GM20431 (cell line): ENCODE data around the gene ATP5F1D.

Experiments used
- in situ Hi-C: fragments of 300-500 bp; cut with MseI, MboI; formaldehyde crosslinking; loops from one replicate; pipeline ENCODE4 v1.15.0; 2020; ENCODE audit warnings: low sequenced_read_pairs; ENCODE audit not compliant: unreplicated experiment

Gene ATP5F1D

DNA sequence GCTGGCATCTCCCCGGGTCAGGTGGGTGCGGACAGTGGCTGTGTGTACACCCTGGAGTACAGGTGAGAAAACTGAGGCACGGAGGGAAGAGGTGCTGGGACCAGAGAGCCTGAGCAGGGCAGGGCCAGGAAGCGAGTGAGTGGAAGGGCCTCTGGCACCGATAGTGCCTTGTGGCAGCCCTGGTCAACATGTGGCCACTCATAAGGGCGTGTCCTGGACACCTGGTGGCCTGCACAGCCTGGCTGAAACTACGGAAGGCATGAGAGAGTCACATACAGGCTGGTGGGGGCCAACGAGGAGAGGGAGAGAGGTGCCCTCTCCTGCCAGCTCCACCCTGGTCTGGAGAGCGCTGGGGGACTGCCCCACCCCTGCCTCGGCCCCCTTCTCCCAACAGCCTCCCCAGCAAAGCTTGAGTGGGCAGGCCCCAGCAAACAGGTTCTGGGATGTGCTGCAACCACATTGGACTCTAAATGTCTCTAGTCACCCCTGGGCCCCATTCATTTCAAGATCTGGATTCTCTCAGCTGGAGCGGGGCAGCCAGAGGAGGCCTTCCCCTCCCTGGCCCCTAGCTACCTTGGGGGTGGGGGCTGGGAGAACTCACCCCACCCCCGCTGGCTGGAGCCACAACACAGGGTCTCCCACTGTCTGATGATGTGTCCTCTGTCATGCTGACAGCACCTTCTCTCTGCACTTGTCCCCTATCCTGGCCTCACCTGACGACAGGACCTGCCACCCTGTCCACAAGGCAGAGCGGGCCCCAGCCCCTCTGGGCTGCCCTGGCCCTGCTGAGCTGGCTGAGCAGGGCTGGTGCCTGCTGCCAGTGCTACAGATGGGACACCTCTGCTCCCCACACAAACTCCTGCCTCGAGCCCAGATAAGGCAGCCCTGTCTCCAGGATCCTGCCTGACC, 9.6 kb upstream of the ATP5F1D start:
- in situ Hi-C loops: no loop called here

DNA sequence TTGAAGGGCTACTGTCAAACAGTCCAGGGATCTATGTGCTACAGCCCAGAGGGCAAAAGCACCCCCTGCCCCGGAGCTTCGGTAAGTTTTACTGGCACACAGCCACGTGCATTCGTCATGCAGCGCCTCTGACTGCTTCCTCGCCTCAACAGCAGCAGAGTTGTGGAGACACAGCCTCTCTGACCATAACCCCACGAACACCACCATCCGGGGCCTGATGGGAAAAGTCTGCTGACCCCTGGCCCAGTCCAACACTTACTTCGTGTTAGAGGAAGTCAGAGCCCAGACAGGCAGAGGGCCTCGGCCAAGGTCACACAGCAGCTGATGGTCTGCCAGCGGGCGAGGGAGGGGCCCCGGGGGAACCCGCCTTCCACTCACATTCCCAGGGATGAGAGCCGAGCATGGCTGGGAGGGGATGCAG, 8.9 kb upstream of the ATP5F1D start:
- in situ Hi-C loops: no loop called here

- in situ Hi-C loops: no loop called here
Measured at GRCh38 chr19:1233115-1233667, 8.4 kb upstream of the ATP5F1D start.

DNA sequence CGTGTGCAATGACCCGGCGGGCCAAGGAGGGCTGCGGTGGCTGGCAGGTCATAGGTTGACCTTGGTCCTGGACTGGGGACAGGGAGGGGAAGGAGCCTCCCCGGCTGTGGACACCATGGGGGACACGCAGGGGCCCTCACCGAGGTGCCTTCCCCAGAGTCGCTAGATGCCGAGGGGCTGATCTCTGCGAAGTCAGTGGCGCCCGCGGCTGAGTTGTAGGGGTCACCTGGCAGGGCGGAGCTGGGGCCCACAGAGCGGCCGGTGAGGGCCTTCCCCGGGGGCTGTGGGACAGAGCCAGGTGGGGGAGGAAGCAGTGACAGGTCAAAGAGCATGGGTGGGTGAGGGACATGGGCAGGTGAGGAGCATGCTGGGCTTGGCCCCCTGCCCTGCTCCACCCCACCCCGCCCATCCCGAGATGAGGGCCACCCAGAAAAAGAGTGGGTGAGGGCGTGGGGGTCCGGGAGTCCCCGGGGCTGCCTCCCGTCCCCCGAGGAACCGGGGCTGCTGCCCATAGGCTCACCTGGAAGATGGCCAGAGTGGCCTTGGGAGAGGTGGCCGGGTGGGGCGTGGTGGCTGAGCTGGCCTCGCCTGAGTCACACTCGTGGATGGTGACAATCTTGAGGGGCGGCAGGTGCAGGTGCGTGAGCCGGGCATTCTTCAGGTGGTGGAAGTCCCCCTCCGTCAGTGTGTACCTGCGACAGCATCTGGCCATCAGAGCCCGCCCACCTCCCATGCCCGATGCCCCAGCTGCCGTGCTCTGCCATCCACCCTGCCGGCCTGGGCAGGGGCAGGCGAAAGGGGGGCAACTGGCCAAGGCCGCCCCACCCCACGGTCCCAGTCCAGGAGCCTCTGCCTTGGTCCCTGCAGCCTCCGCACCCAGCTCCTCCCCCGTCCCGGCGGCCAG, 7.2 kb upstream of the ATP5F1D start:
- in situ Hi-C loops: no loop called here

GRCh38 chr19:1234955-1235380, 6.6 kb upstream of the ATP5F1D start:
- in situ Hi-C loops: no loop called here

DNA sequence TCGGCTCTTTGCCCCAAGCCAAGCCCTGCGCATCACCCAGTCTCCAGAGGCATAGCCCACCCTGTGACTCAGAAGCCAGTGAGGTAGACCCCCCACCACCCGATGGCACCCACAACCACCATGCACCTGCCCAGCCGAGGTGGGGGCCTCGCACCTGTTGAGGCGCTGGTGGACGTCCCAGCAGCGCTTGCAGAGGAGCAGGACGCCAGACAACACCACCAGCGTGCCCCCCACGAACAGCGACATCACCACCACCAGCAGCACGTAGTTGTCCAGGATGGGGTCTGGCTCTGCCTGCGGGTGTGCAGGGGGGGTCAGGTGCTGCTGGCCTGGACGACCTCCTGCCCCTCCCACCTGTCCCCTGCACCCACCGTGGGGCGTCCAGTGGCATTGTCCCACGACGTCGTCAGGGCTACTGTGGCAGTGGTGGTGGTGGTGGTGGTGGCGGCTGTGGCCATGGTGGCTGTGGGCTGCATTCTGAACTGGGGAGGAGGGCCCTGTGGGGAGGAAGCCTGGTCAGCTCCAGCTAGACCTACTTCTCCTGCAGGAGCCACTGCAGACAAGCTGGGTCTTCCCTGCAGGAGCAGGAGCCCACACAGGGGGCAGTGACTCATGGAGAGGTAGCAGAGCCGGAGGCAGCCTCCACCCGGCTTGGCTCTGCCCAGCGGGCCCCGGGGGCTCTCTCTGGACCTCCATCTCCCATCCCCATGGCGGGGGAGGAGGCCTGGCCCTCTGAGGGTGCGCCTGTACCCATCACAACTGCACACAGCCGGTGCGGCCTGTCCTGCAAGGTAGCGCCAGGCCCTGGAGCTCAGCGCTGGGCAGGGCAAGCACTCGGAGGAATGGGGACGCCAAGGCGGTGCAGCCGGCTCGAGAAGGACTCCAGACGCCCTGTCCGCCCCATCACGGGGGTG, 5.7 kb upstream of the ATP5F1D start:
- in situ Hi-C loops: no loop called here

DNA sequence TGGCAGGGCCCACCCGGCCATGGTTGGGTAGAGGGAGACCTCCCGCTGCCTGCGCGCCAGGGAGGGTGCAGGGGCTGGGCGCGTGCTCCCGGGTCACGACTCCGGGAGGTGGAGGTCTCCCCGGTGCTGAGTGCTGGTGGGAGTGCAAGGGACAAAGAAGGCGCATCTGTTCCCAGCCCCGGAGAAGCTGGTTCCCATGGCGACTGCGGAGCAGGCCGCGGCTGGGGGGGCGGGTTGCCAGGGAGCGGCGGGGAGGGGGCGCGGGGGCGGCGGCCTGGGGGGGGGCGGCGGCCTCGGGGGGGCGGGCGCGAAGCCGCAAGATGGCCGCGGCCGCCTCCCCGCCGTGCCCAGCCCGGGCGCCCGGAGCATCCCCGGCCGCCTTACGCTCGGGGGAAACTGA, 5.0 kb upstream of the ATP5F1D start:
- in situ Hi-C loops: no loop called here

GRCh38 chr19:1237027-1237659, 4.4 kb upstream of the ATP5F1D start:
- in situ Hi-C loops: no loop called here

GRCh38 chr19:1237754-1238368, 3.7 kb upstream of the ATP5F1D start, which contains the start of gene CBARP:
CBARP (minus strand) TSS chr19:1238005; CDS start chr19:1236100, 1,905 bp downstream.
- in situ Hi-C loops: no loop called here

GRCh38 chr19:1238369-1239303, 2.9 kb upstream of the ATP5F1D start:
- in situ Hi-C loops: no loop called here

GRCh38 chr19:1239420-1239795, 2.1 kb upstream of the ATP5F1D start:
- in situ Hi-C loops: no loop called here

- in situ Hi-C loops: no loop called here
Measured at GRCh38 chr19:1239796-1240737, 1.5 kb upstream of the ATP5F1D start.

DNA sequence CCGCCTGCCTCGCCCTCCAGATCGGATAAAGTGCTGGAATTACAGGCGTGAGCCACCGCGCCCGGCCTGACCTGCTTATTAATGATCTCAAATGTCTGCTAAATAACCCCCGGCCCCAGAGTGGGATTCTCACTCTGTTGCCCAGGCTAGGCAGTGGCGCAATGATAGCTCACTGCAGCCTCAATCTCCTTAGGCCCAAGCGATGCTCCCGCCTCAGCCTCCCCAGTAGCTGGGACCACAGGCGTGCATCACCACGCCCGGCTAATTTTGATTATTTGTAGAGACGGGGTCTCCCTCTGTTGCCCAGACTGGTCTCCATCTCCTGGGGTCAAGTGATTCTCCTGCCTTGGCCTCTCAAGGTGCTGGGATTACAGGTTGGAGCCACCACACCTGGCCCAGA, 626 bp upstream of the ATP5F1D start:
- in situ Hi-C loops: no loop called here

DNA sequence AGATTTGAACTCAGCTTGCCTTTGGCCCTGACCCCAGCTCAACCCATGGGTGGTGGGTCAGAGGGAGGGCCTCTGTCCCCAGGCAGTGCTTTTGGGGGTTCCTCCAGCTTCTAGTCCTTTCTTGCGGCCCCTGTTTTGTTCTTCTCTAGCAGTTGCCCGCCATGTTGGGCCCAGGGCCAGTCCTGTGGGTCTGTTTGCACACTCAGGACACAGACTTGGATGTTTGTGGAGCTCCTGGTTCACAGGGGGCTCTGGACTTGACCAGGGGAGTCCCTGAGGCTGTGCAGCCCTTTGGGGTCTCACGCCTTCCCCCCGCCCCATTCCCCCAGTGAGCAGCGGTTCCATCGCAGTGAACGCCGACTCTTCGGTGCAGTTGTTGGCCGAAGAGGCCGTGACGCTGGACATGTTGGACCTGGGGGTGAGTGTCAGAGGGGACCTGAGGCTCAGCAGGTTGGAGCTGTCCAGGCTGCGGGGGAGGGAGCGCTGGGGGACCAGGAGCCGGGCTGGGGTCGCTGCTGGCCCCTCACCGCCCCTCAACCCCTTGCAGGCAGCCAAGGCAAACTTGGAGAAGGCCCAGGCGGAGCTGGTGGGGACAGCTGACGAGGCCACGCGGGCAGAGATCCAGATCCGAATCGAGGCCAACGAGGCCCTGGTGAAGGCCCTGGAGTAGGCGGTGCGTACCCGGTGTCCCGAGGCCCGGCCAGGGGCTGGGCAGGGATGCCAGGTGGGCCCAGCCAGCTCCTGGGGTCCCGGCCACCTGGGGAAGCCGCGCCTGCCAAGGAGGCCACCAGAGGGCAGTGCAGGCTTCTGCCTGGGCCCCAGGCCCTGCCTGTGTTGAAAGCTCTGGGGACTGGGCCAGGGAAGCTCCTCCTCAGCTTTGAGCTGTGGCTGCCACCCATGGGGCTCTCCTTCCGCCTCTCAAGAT, 2.5 kb downstream of the ATP5F1D start:
- in situ Hi-C loops: no loop called here

DNA sequence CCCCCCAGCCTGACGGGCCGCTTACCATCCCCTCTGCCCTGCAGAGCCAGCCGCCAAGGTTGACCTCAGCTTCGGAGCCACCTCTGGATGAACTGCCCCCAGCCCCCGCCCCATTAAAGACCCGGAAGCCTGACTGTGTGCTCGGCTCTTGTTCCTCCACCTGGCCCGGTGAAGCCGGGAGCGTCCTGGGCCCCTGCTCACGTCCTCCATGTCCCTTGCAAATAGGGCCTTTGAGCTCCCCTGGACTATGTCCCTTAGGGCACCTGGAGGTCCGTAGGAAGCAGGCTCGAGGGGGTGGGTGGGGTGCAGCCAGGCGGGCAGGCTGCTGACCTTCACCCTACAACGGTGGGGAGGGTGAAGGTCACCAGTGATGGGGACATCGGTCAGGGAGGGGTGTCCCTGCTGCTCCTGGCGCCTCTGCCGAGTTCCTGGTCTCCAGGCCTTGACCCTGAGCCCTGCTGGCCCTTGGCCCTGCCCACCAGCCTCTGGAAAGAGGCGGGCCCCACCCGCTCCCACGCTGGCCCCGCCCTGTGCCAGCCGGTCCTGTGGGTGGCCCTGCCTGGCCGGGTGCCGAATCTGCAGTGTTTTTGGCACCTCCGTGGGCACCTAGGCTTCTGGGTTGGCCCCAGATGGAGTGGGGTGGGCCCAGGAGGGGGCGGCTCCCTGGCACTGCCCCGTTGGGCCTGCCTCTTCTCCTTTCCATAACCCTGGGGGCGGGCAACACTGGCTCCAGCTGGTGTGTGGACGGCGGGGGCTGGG, 3.3 kb downstream of the ATP5F1D start:
- in situ Hi-C loops: no loop called here
